ENCODE results near the gene ZNF319. TPM values are rescaled to one million over a fixed set of nuclear protein-coding genes. Genes with fewer than 3 reads are reported as not detected.

ZNF319 gene
- total and polyA plus RNA-seq, 10 of the 15 experiments (the other 5 are each of a cell fraction or from before 2014, with no cell fraction given) = 0.29 to 7.4 (median 1.7) TPM

DNA sequence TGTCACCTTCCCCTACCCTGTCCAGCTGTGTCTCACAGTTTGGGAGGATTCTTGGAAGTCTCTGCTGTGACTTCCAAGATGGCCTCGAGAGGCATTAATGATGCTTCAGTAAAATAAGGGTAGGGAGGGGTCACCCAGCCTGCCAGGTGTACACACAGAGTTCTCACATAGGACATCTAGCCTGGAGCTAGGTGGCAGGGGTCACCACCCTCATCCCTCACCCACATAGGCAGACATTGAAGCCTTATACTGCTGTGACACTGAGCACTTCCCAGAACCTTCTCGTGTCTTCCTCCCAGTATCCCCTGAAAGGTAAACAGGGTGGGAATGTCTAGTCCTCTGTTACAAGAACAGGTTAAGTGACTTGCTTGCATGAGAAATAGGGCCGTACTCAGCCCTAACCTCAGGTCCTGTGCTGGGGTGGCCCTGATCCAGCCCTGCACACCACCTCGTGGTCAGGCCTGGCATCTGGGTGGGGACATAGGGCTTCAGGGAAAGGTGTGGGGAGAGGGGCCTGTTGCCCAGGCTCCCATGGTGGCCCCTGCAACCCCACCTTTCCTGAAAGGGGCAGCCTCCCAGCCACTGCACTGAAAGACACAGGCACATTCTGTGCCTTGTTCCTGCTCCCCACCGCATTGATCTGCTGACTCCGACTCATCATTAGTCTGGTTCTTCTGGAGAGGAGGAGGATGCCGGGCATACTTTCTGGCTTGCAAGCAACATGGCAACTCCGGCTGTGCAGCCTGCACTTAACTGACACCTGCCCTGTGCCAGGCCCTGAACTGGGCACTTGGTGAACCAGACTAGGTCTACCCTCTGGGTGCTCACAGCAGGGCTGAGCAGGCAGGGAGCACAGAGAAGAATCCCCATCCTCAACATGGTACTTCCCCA lies 21.4 kb upstream of the ZNF319 start:
- intact Hi-C loops (cut with micrococcal nuclease; ENCODE audit: unreplicated experiment) (loop anchor here (2.0 to 10.0 kb wide), 4 partner anchors 101 to 465 kb away; partner anchors contain the start of gene CSNK2A2), in situ Hi-C loops (cut with MboI) (loop anchor here (5.0 kb wide), 1 partner anchor 105 kb away; the partner anchor contains the start of gene CFAP20)
- FAIRE-seq (no peak), ATAC-seq (no peak), DNase-seq (ENCODE audit: low read depth, low spot score) (no peak)
- ChIA-PET POLR2A (interaction anchor here (0.6 kb wide), 1 partner anchor 1049 kb away, joined by 4 read pairs; no protein-coding TSS in a partner anchor), RAD21 (ENCODE audit: unreplicated experiment) (interaction anchor here (1.0 to 1.2 kb wide), 3 partner anchors 13 to 100 kb away, joined by 3 to 4 read pairs (median 3); no protein-coding TSS in a partner anchor), SMC1A (ENCODE audit: uncharacterized antibody, unreplicated experiment) (interaction anchor here (1.0 to 1.2 kb wide), 3 partner anchors 99 to 174 kb away, joined by 3 to 9 read pairs (median 6); no protein-coding TSS in a partner anchor), CTCF (interaction anchor here (1.4 kb wide), 2 partner anchors 100 to 466 kb away, joined by 3 to 10 read pairs; no protein-coding TSS in a partner anchor)
- Histone ChIP-seq H3K27me3 (replicated peaks in 1 of 2; ENCODE audit: control insufficient read depth in 2 of 2, insufficient read depth in 2 of 2, low read length in 1 of 2) (peaks cover 6 to 9% of the 10 kb centered on the region in 2 experiments), H4K20me1 (ENCODE audit: control insufficient read depth, insufficient read depth) (no peaks in the 10 kb centered on the region), H3K4me2 (ENCODE audit: control insufficient read depth, insufficient read depth) (no peak overlapping the region), H3K27ac (ENCODE audit: control insufficient read depth, insufficient read depth) (no peak overlapping the region), H3K4me1 (ENCODE audit: control insufficient read depth, insufficient read depth, low read length) (no peaks in the 10 kb centered on the region; the same call in 1 of the 2 replicates), H3K9me3 (replicated peaks; ENCODE audit: control insufficient read depth, insufficient read depth, low read length) (no peaks in the 10 kb centered on the region), H2AFZ (ENCODE audit: control insufficient read depth, low read depth, low read length) (no peak overlapping the region), H3K36me3 (ENCODE audit: control insufficient read depth in 2 of 2, insufficient read depth in 2 of 2, low read length in 1 of 2) (peaks cover 0 to 2% of the 10 kb centered on the region in 2 experiments; a peak in 3 of 4 replicates), H3K9ac (ENCODE audit: control insufficient read depth, insufficient read depth, low read length) (no peak overlapping the region), H3K79me2 (ENCODE audit: control insufficient read depth, insufficient read depth, low read length) (no peaks in the 10 kb centered on the region), H3K4me3 (no peak overlapping the region)
- TF ChIP-seq NRF1 (conservative IDR thresholded peaks at IDR 0.05; ENCODE audit: low read depth, low read length) (no peak), LARP7 (IDR thresholded peaks at IDR 0.05) (no peak), SRF (IDR thresholded peaks at IDR 0.05; ENCODE audit: low read depth in 2 of 2, low read length in 2 of 2) (no peak), BACH1 (IDR thresholded peaks at IDR 0.05; ENCODE audit: borderline replicate concordance) (no peak), SREBF1 (IDR thresholded peaks at IDR 0.05; ENCODE audit: low read length) (no peak), CEBPB (IDR thresholded peaks at IDR 0.05; ENCODE audit: borderline replicate concordance in 1 of 2, low read depth in 2 of 2, low read length in 2 of 2) (no peak), SMAD5 (IDR thresholded peaks at IDR 0.05; ENCODE audit: low read depth) (no peak), RB1 (IDR thresholded peaks at IDR 0.05; ENCODE audit: borderline replicate concordance) (no peak), WRNIP1 (IDR thresholded peaks at IDR 0.05; ENCODE audit: borderline replicate concordance, low read depth, low read length) (no peak)
- TF ChIP-seq, protein P1, sequence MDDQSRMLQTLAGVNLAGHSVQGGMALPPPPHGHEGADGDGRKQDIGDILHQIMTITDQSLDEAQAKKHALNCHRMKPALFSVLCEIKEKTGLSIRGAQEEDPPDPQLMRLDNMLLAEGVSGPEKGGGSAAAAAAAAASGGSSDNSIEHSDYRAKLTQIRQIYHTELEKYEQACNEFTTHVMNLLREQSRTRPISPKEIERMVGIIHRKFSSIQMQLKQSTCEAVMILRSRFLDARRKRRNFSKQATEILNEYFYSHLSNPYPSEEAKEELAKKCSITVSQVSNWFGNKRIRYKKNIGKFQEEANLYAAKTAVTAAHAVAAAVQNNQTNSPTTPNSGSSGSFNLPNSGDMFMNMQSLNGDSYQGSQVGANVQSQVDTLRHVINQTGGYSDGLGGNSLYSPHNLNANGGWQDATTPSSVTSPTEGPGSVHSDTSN (IDR thresholded peaks at IDR 0.05; ENCODE audit: insufficient replicate concordance, low read depth, low read length) = no peak
- TF ChIP-seq, protein P2, sequence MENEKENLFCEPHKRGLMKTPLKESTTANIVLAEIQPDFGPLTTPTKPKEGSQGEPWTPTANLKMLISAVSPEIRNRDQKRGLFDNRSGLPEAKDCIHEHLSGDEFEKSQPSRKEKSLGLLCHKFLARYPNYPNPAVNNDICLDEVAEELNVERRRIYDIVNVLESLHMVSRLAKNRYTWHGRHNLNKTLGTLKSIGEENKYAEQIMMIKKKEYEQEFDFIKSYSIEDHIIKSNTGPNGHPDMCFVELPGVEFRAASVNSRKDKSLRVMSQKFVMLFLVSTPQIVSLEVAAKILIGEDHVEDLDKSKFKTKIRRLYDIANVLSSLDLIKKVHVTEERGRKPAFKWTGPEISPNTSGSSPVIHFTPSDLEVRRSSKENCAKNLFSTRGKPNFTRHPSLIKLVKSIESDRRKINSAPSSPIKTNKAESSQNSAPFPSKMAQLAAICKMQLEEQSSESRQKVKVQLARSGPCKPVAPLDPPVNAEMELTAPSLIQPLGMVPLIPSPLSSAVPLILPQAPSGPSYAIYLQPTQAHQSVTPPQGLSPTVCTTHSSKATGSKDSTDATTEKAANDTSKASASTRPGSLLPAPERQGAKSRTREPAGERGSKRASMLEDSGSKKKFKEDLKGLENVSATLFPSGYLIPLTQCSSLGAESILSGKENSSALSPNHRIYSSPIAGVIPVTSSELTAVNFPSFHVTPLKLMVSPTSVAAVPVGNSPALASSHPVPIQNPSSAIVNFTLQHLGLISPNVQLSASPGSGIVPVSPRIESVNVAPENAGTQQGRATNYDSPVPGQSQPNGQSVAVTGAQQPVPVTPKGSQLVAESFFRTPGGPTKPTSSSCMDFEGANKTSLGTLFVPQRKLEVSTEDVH (IDR thresholded peaks at IDR 0.05; ENCODE audit: low read depth, partially characterized antibody) = no peak
- TF ChIP-seq, protein P3, sequence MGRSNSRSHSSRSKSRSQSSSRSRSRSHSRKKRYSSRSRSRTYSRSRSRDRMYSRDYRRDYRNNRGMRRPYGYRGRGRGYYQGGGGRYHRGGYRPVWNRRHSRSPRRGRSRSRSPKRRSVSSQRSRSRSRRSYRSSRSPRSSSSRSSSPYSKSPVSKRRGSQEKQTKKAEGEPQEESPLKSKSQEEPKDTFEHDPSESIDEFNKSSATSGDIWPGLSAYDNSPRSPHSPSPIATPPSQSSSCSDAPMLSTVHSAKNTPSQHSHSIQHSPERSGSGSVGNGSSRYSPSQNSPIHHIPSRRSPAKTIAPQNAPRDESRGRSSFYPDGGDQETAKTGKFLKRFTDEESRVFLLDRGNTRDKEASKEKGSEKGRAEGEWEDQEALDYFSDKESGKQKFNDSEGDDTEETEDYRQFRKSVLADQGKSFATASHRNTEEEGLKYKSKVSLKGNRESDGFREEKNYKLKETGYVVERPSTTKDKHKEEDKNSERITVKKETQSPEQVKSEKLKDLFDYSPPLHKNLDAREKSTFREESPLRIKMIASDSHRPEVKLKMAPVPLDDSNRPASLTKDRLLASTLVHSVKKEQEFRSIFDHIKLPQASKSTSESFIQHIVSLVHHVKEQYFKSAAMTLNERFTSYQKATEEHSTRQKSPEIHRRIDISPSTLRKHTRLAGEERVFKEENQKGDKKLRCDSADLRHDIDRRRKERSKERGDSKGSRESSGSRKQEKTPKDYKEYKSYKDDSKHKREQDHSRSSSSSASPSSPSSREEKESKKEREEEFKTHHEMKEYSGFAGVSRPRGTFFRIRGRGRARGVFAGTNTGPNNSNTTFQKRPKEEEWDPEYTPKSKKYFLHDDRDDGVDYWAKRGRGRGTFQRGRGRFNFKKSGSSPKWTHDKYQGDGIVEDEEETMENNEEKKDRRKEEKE (IDR thresholded peaks at IDR 0.05) = no peak
- TF ChIP-seq, protein P4, sequence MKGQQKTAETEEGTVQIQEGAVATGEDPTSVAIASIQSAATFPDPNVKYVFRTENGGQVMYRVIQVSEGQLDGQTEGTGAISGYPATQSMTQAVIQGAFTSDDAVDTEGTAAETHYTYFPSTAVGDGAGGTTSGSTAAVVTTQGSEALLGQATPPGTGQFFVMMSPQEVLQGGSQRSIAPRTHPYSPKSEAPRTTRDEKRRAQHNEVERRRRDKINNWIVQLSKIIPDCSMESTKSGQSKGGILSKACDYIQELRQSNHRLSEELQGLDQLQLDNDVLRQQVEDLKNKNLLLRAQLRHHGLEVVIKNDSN (IDR thresholded peaks at IDR 0.05; ENCODE audit: borderline replicate concordance, extremely low read length, insufficient read depth, low read depth, low read length) = no peak
- no TSS peak for BruUV-seq (replicated peaks)
- 71% methylated on average over 8 of the region's 8 CpGs for WGBS (ENCODE audit: insufficient coverage, insufficient replicate concordance, low lambda C conversion rate, missing lambda C conversion rate)

Measured in GM12878 (cell line).